Tibial artery (tissue), 4 donors: ENCODE measurements around the gene ZNF330.

ENCODE experiments used
- DNase-seq, 2 donors: peaks; one replicate each; pipeline ENCODE4 v3.0.0-alpha.2; 2019
- H3K27ac ChIP-seq, 2 donors: fragments of 200-600 bp; sonication (generic) in 1 of 2; 1 replicate in 1 of 2; 2 replicates in 1 of 2; pipeline ENCODE4 v1.5.1; 2018 to 2019; ENCODE audit warnings: mild to moderate bottlenecking in 1 of 2
- H3K27me3 ChIP-seq, 2 donors: fragments of 200-600 bp; sonication (generic) in 1 of 2; one replicate each; pipeline versions ENCODE4 v1.5.1 to v1.6.0; 2016 to 2019
- H3K36me3 ChIP-seq, 3 donors: fragments of 200-600 bp; sonication (generic) in 2 of 3; one replicate each; pipeline ENCODE4 v1.5.1; 2016 to 2019; ENCODE audit warnings: mild to moderate bottlenecking in 2 of 3
- H3K4me1 ChIP-seq, 4 donors: fragments of 200-600 bp; sonication (generic) in 2 of 4; 1 replicate in 3 of 4; 2 replicates in 1 of 4; pipeline ENCODE4 v1.5.1; 2016 to 2019
- H3K4me3 ChIP-seq, 2 donors: fragments of 200-600 bp; sonication (generic) in 1 of 2; 1 replicate in 1 of 2; 2 replicates in 1 of 2; pipeline ENCODE4 v1.5.1; 2018 to 2019; ENCODE audit warnings: mild to moderate bottlenecking in 2 of 2
- H3K9me3 ChIP-seq, 3 donors: fragments of 200-600 bp; sonication (generic) in 1 of 3; one replicate each; pipeline ENCODE4 v1.5.1; 2016 to 2019
- CTCF ChIP-seq, 2 experiments: fragments of 200-600 bp in 1 of 2; fragments of 450-650 bp in 1 of 2; IDR thresholded peaks; one replicate each; pipeline ENCODE4 v1.5.1; 2017 to 2019; ENCODE audit warnings: antibody characterized with exemption in 2 of 2, mild to moderate bottlenecking in 1 of 2, moderate library complexity in 1 of 2
- intact Hi-C: fragments of 100-400 bp; cut with DNase I; formaldehyde crosslinking; loops from one replicate; pipeline ENCODE4 v1.15.0; 2023; ENCODE audit warnings: low total_unique reads

The ZNF330 gene

DNA sequence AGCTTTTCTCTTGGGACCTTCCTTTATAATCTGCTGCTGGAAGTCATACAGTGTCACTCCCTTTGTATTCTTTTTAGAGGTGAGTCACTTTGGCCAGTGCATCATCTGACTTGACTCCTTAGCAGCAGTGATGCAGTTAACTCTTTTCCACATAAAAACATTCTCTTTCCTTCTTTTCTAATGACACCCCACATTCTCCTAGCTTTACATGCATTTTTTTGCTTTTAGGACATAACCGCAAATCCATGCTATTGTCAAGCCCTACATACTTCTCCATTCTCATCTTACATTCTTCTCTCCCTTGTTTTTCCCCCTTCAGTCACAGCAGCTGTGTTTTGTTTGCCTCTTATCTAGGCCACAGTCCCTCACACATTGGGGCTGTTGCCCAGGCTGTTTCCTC lies 55.1 kb downstream of the ZNF330 start:
- H3K9me3 ChIP-seq = no peaks in the 10 kb centered on the region

GRCh38 chr4:141283152-141283551 lies 62.5 kb downstream of the ZNF330 start:
- Histone ChIP-seq H3K36me3 (no peaks in the 10 kb centered on the region), H3K9me3 (no peaks in the 10 kb centered on the region), H3K4me1 (no peaks in the 10 kb centered on the region), H3K27me3 (no peaks in the 10 kb centered on the region), H3K4me3 (no peak overlapping the region), H3K27ac (no peak overlapping the region)
- no peak for TF ChIP-seq CTCF (IDR thresholded peaks at IDR 0.05)
- intact Hi-C loops = no loop called here
- DNase-seq = no peak

More for the DNA sequence above, 55.1 kb downstream of the ZNF330 start:
- no peaks in the 10 kb centered on the region for H3K4me1 ChIP-seq
- no peak overlapping the region for H3K27ac ChIP-seq
- intact Hi-C loops = no loop called here
- no peak for DNase-seq
- H3K27me3 ChIP-seq = no peaks in the 10 kb centered on the region
- no peak overlapping the region for H3K4me3 ChIP-seq
- TF ChIP-seq CTCF (IDR thresholded peaks at IDR 0.05) = no peak
- H3K36me3 ChIP-seq = no peaks in the 10 kb centered on the region

GRCh38 chr4:141283563-141283962 lies 62.9 kb downstream of the ZNF330 start:
- intact Hi-C loops = no loop called here
- Histone ChIP-seq H3K36me3 (no peaks in the 10 kb centered on the region), H3K4me3 (no peak overlapping the region), H3K4me1 (no peaks in the 10 kb centered on the region), H3K27ac (no peak overlapping the region), H3K27me3 (no peaks in the 10 kb centered on the region), H3K9me3 (no peaks in the 10 kb centered on the region)
- TF ChIP-seq CTCF (IDR thresholded peaks at IDR 0.05) = no peak
- no peak for DNase-seq
